ENCODE data around the gene C20orf204.

GRCh38 chr20:64032706-64033624 lies 3.0 kb upstream of the C20orf204 start:
- no peak for TF ChIP-seq CTCF (IDR thresholded peaks at IDR 0.05)
- no peak for TF ChIP-seq POLR2A (IDR thresholded peaks at IDR 0.05)

All from prostate gland (tissue), 2 donors.